B cell (primary cell): ENCODE measurements around the gene GKAP1. TPM values are rescaled to one million over a fixed set of nuclear protein-coding genes. Genes with fewer than 3 reads are reported as not detected.
A peak's percentile ranks its signal among the peaks of the same experiment; 100 is the strongest.
"Not testable (repeated sequence)": the region's sequence is repeated elsewhere in the genome, so short reads cannot be mapped to it uniquely, and the experiment has no call there.

ENCODE experiments used
- ATAC-seq: fragments of 200-7000 bp; cut with Tn5 transposase; one replicate; pipeline ENCODE4 v1.10.0; 2021; ENCODE audit warnings: low read depth, mild to moderate bottlenecking, moderate number of reproducible peaks, moderate library complexity
- CTCF ChIA-PET: fragments of 350-600 bp; sonication (Branson Sonifier 250); formaldehyde crosslinking; loops from one replicate; lab custom pipeline; 2021; ENCODE audit warnings: antibody characterized with exemption, inconsistent platforms; lab: Charles Lee
- POLR2A ChIA-PET: fragments of 350-600 bp; sonication (Branson Sonifier 250); formaldehyde crosslinking; loops from one replicate; lab custom pipeline; 2021; ENCODE audit warnings: antibody characterized with exemption; lab: Charles Lee
- DNase-seq: peaks from one replicate; pipeline ENCODE4 v3.0.0; 2013
- H2AFZ ChIP-seq: 2 replicates; pipeline ENCODE4 v1.6.1; 2012; ENCODE audit warnings: mild to moderate bottlenecking, low read depth, low read length; ENCODE audit not compliant: insufficient read depth, poor library complexity, severe bottlenecking
- H3K27ac ChIP-seq, 2 donors: 1 replicate in 1 of 2; 2 replicates in 1 of 2; pipeline ENCODE4 v1.5.1; 2012 to 2013; ENCODE audit warnings: low read length in 2 of 2, mild to moderate bottlenecking in 2 of 2, moderate library complexity in 1 of 2
- H3K27me3 ChIP-seq, 4 experiments: fragments of 200-600 bp in 1 of 4; sonication (generic) in 1 of 4; replicated peaks in 1 of 4; 1 replicate in 2 of 4; 2 replicates in 2 of 4; pipeline versions ENCODE4 v1.6.1 to v1.7.0; 2013 to 2016; ENCODE audit warnings: low read length in 3 of 4, mild to moderate bottlenecking in 2 of 4, mixed read lengths in 1 of 4, moderate library complexity in 1 of 4; ENCODE audit not compliant: insufficient read depth in 4 of 4, control insufficient read depth in 3 of 4; ENCODE audit errors: control extremely low read depth in 1 of 4
- H3K36me3 ChIP-seq, 2 experiments: replicated peaks in 1 of 2; 1 replicate in 1 of 2; 2 replicates in 1 of 2; pipeline versions ENCODE4 v1.6.1 to v1.7.1; 2013; ENCODE audit warnings: low read length in 1 of 2; ENCODE audit not compliant: insufficient read depth in 2 of 2, control insufficient read depth in 1 of 2; ENCODE audit errors: control extremely low read depth in 1 of 2, extremely low read depth in 1 of 2
- H3K4me1 ChIP-seq, 2 donors: fragments of 200-600 bp in 1 of 2; sonication (generic) in 1 of 2; 1 replicate in 1 of 2; 2 replicates in 1 of 2; pipeline versions ENCODE4 v1.5.1 to v1.6.1; 2013 to 2017; ENCODE audit warnings: low read length in 2 of 2; ENCODE audit not compliant: control insufficient read depth in 2 of 2, insufficient read depth in 2 of 2
- H3K4me2 ChIP-seq: replicated peaks from 2 replicates; pipeline ENCODE3; 2012; ENCODE audit warnings: mild to moderate bottlenecking, low read depth, low read length; ENCODE audit not compliant: poor library complexity, severe bottlenecking
- H3K4me3 ChIP-seq, 5 experiments: fragments of 200-600 bp in 1 of 5; sonication (generic) in 1 of 5; 1 replicate in 3 of 5; 2 replicates in 2 of 5; pipeline versions ENCODE4 v1.5.1 to v1.7.0; 2011 to 2016; ENCODE audit warnings: low read length in 4 of 5, mild to moderate bottlenecking in 4 of 5, low read depth in 2 of 5, control low read depth in 1 of 5, moderate library complexity in 1 of 5; ENCODE audit not compliant: insufficient read depth in 1 of 5; ENCODE audit errors: control extremely low read depth in 1 of 5, extremely low read depth in 1 of 5
- H3K79me2 ChIP-seq: fragments of 200-600 bp; sonication (generic); one replicate; pipeline ENCODE4 v1.6.0; 2016; ENCODE audit warnings: low read length; ENCODE audit not compliant: control insufficient read depth, insufficient read depth
- H3K9ac ChIP-seq: fragments of 200-600 bp; sonication (generic); 2 replicates; pipeline ENCODE4 v1.6.1; 2017; ENCODE audit warnings: mild to moderate bottlenecking, low read length, moderate library complexity
- H3K9me3 ChIP-seq, 3 donors: one replicate each; pipeline versions ENCODE4 v1.6.1 to v1.7.1; 2013; ENCODE audit warnings: low read length in 2 of 3; ENCODE audit not compliant: control insufficient read depth in 2 of 3, insufficient read depth in 1 of 3; ENCODE audit errors: control extremely low read depth in 1 of 3
- H4K20me1 ChIP-seq: 2 replicates; pipeline ENCODE4 v1.6.0; 2012; ENCODE audit warnings: mild to moderate bottlenecking, low read length; ENCODE audit not compliant: insufficient read depth, control insufficient read depth, poor library complexity, severe bottlenecking
- H3K27ac Mint-ChIP-seq: one replicate; pipeline ENCODE4 v1.8.0; 2021; ENCODE audit warnings: mixed read lengths
- H3K27me3 Mint-ChIP-seq: one replicate; pipeline ENCODE4 v1.8.0; 2021; ENCODE audit warnings: mixed read lengths
- H3K4me1 Mint-ChIP-seq: one replicate; pipeline ENCODE4 v1.8.0; 2021; ENCODE audit warnings: mixed read lengths
- H3K4me3 Mint-ChIP-seq: one replicate; pipeline ENCODE4 v1.8.0; 2021; ENCODE audit warnings: mixed read lengths
- H3K9me3 Mint-ChIP-seq: one replicate; pipeline ENCODE4 v1.8.0; 2022; ENCODE audit warnings: mixed read lengths; ENCODE audit not compliant: insufficient read depth
- WGBS: methylation state at CpG from one replicate; pipeline ENCODE4 v1.1.5; 2013; ENCODE audit warnings: missing lambda C conversion rate; ENCODE audit not compliant: insufficient coverage; 5-methylcytosine and 5-hydroxymethylcytosine counted together
- intact Hi-C: fragments of 100-400 bp; cut with micrococcal nuclease; formaldehyde crosslinking; loops from one replicate; pipeline ENCODE4 v1.10.0; 2022
- polyA minus RNA-seq: library from RNA; depleted of rRNA, polyadenylated mRNA; stranded (reverse); fragments of >200 nt; gene quantifications from 2 replicates; pipeline ENCODE4 v1.2.3, GENCODE V29; 2012
- polyA plus RNA-seq: library from polyadenylated mRNA; depleted of rRNA; stranded (reverse); fragments of >200 nt; gene quantifications from 2 replicates; pipeline ENCODE4 v1.2.3, GENCODE V29; 2012
- total RNA-seq, 2 donors: library from RNA; stranded (reverse); fragments of 120-200 nt in 1 of 2; gene quantifications; 1 replicate in 1 of 2; 2 replicates in 1 of 2; pipeline versions ENCODE4 v1.2.3 to v1.2.4, GENCODE V29; 2013 to 2022

The GKAP1 gene
- total RNA-seq (21.6 and 23.1 TPM in 2 replicates), polyA plus RNA-seq (2.7 and 5.8 TPM in 2 replicates), polyA minus RNA-seq (1.5 and 1.6 TPM in 2 replicates)
- total RNA-seq (2013) = 10.8 TPM

- peak within 1 kb of the TSS in 4 of 5 experiments; percentile 40 to 66 (median 61) for H3K4me3 ChIP-seq
- H3K27ac ChIP-seq = peak within 1 kb of the TSS; percentile 74 to 76
- H3K27me3 ChIP-seq, H3K9me3 Mint-ChIP-seq, H3K9me3 ChIP-seq, H3K27me3 Mint-ChIP-seq, H3K4me1 Mint-ChIP-seq, CTCF ChIA-PET, H3K36me3 ChIP-seq, H4K20me1 ChIP-seq, H3K79me2 ChIP-seq, POLR2A ChIA-PET: not testable (repeated sequence)
- Mint-ChIP-seq H3K4me3 (peak within 1 kb of the TSS; percentile 87), H3K27ac (peak within 1 kb of the TSS; percentile 86)
- WGBS = under 1% methylated on average over 57 of the region's 103 CpGs
- H3K4me1 ChIP-seq = peaks cover 6 to 11% of the 10 kb centered on the region in 2 donors
- H3K9ac ChIP-seq = peak within 1 kb of the TSS; percentile 64
- intact Hi-C loops = loop anchor here (2.0 kb wide), 4 partner anchors 103 to 195 kb away; partner anchors contain the start of genes HNRNPK, IDNK, KIF27 and RMI1
- H3K4me2 ChIP-seq = peak within 1 kb of the TSS; percentile 63
- H2AFZ ChIP-seq = peak within 1 kb of the TSS; percentile 82
- ATAC-seq (peak; percentile 84), DNase-seq (peak; percentile 92)
Measured at GRCh38 chr9:83817356-83818278, at the start of gene GKAP1. Gene GKAP1, minus strand, starts transcription at chr9:83817769. Its CDS starts 11,252 bp downstream, at chr9:83806517.

DNA sequence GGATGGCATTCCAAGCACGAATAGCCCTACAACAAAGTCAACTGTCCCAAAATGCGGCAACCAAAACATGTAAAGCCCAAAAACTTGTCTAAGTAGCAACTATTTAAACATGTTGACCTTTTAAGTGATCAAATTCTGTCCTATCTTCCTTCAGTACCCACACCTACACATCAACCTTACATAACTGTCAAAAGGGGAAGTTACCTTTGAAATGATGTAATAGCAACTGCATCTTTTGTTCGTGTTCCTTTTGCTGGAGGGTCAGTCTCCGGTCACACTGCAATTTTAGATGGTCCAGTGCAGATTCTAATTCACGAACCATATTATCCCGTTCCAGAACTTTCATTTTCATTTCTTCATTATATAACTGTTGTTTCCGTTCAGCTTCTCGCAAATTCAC lies 32.3 kb upstream of the GKAP1 start:
- POLR2A ChIA-PET, H4K20me1 ChIP-seq, H3K4me2 ChIP-seq, H3K27me3 ChIP-seq, H2AFZ ChIP-seq, H3K9me3 ChIP-seq, H3K4me3 Mint-ChIP-seq, H3K4me1 ChIP-seq, H3K9me3 Mint-ChIP-seq, H3K27me3 Mint-ChIP-seq, H3K4me1 Mint-ChIP-seq, H3K27ac ChIP-seq, H3K36me3 ChIP-seq, H3K27ac Mint-ChIP-seq, H3K9ac ChIP-seq, H3K4me3 ChIP-seq, CTCF ChIA-PET, H3K79me2 ChIP-seq, intact Hi-C loops: not testable (repeated sequence)
- 100% methylated on average over 1 of the region's 8 CpGs for WGBS
- DNase-seq (peak; percentile 33), ATAC-seq (peak; percentile 60)
